ENCODE measurements around the gene CYP2D6.
"Not testable (repeated sequence)": the region's sequence is repeated elsewhere in the genome, so short reads cannot be mapped to it uniquely, and the experiment has no call there.

The CYP2D6 gene

GRCh38 chr22:42150727-42151590 lies 20.3 kb upstream of the CYP2D6 start:
- H3K36me3 Mint-ChIP-seq, result peaks cover 17% of the 10 kb centered on the region
- DNase-seq (ENCODE audit: low spot score in 2 of 2) (no peak), ATAC-seq (ENCODE audit: low read depth) (no peak)
- no peak overlapping the region for H3K4me3 Mint-ChIP-seq
- no peaks in the 10 kb centered on the region for H3K9me3 Mint-ChIP-seq
- no peaks in the 10 kb centered on the region for H3K27me3 Mint-ChIP-seq
- no peak overlapping the region for H3K27ac Mint-ChIP-seq
- H3K4me1 Mint-ChIP-seq, result no peaks in the 10 kb centered on the region

GRCh38 chr22:42149798-42150197 lies 19.2 kb upstream of the CYP2D6 start:
- H3K27me3 Mint-ChIP-seq, H3K4me1 Mint-ChIP-seq: not testable (repeated sequence)

GRCh38 chr22:42145175-42145574 lies 14.6 kb upstream of the CYP2D6 start:
- Mint-ChIP-seq H3K27ac (no peak overlapping the region), H3K27me3 (no peaks in the 10 kb centered on the region), H3K4me3 (no peak overlapping the region), H3K36me3 (peaks cover 15% of the 10 kb centered on the region), H3K4me1 (no peaks in the 10 kb centered on the region), H3K9me3 (no peaks in the 10 kb centered on the region)
- no peak for DNase-seq (ENCODE audit: low spot score in 2 of 2)
- no peak for ATAC-seq (ENCODE audit: low read depth)

More at GRCh38 chr22:42149798-42150197, 19.2 kb upstream of the CYP2D6 start:
- not testable (repeated sequence) for H3K4me3 Mint-ChIP-seq; H3K9me3 Mint-ChIP-seq; DNase-seq (ENCODE audit: low spot score in 2 of 2); H3K27ac Mint-ChIP-seq; ATAC-seq (ENCODE audit: low read depth)
- H3K36me3 Mint-ChIP-seq, result peaks cover 16% of the 10 kb centered on the region

- ATAC-seq (ENCODE audit: low read depth); H3K9me3 Mint-ChIP-seq; H3K4me1 Mint-ChIP-seq; DNase-seq (ENCODE audit: low spot score in 2 of 2); H3K27ac Mint-ChIP-seq; H3K4me3 Mint-ChIP-seq; H3K27me3 Mint-ChIP-seq: not testable (repeated sequence)
- peaks cover 20% of the 10 kb centered on the region for H3K36me3 Mint-ChIP-seq
These were observed 13.5 kb upstream of the CYP2D6 start for GRCh38 chr22:42143859-42144822.

- Mint-ChIP-seq H3K4me3 (no peak overlapping the region), H3K9me3 (no peaks in the 10 kb centered on the region), H3K27me3 (no peaks in the 10 kb centered on the region), H3K4me1 (no peaks in the 10 kb centered on the region), H3K27ac (no peak overlapping the region), H3K36me3 (peaks cover 21% of the 10 kb centered on the region)
- DNase-seq (ENCODE audit: low spot score in 2 of 2) (no peak), ATAC-seq (ENCODE audit: low read depth) (no peak)
These were observed 12.3 kb upstream of the CYP2D6 start for GRCh38 chr22:42142771-42143461.

GRCh38 chr22:42141307-42142057 lies 10.9 kb upstream of the CYP2D6 start:
- ATAC-seq (ENCODE audit: low read depth); H3K27me3 Mint-ChIP-seq; H3K9me3 Mint-ChIP-seq; H3K4me3 Mint-ChIP-seq; H3K27ac Mint-ChIP-seq; DNase-seq (ENCODE audit: low spot score in 2 of 2); H3K4me1 Mint-ChIP-seq: not testable (repeated sequence)
- peaks cover 16% of the 10 kb centered on the region for H3K36me3 Mint-ChIP-seq

GRCh38 chr22:42140153-42140552 lies 9.5 kb upstream of the CYP2D6 start:
- not testable (repeated sequence) for H3K4me3 Mint-ChIP-seq; H3K27ac Mint-ChIP-seq; H3K9me3 Mint-ChIP-seq; ATAC-seq (ENCODE audit: low read depth); H3K27me3 Mint-ChIP-seq; H3K4me1 Mint-ChIP-seq; DNase-seq (ENCODE audit: low spot score in 2 of 2)
- peaks cover 16% of the 10 kb centered on the region for H3K36me3 Mint-ChIP-seq

GRCh38 chr22:42139508-42139907 lies 8.9 kb upstream of the CYP2D6 start:
- not testable (repeated sequence) for H3K27me3 Mint-ChIP-seq; H3K4me3 Mint-ChIP-seq; H3K27ac Mint-ChIP-seq; DNase-seq (ENCODE audit: low spot score in 2 of 2); ATAC-seq (ENCODE audit: low read depth); H3K4me1 Mint-ChIP-seq; H3K9me3 Mint-ChIP-seq
- peaks cover 13% of the 10 kb centered on the region for H3K36me3 Mint-ChIP-seq

GRCh38 chr22:42138972-42139371 lies 8.4 kb upstream of the CYP2D6 start:
- ATAC-seq (ENCODE audit: low read depth) (no peak), DNase-seq (ENCODE audit: low spot score in 2 of 2) (no peak)
- no peaks in the 10 kb centered on the region for H3K27me3 Mint-ChIP-seq
- H3K36me3 Mint-ChIP-seq, result peaks cover 13% of the 10 kb centered on the region
- H3K4me1 Mint-ChIP-seq, result peaks cover 4% of the 10 kb centered on the region
- H3K9me3 Mint-ChIP-seq, result no peaks in the 10 kb centered on the region
- no peak overlapping the region for H3K27ac Mint-ChIP-seq
- H3K4me3 Mint-ChIP-seq, result no peak overlapping the region

- no peak overlapping the region for H3K4me3 Mint-ChIP-seq
- H3K9me3 Mint-ChIP-seq, result no peaks in the 10 kb centered on the region
- H3K36me3 Mint-ChIP-seq, result peaks cover 13% of the 10 kb centered on the region
- peaks cover 4% of the 10 kb centered on the region for H3K4me1 Mint-ChIP-seq
- DNase-seq (ENCODE audit: low spot score in 2 of 2) (no peak), ATAC-seq (ENCODE audit: low read depth) (no peak)
- H3K27me3 Mint-ChIP-seq, result no peaks in the 10 kb centered on the region
- H3K27ac Mint-ChIP-seq, result no peak overlapping the region
These were observed 7.6 kb upstream of the CYP2D6 start for GRCh38 chr22:42138122-42138770.

- H3K4me3 Mint-ChIP-seq, result not testable (repeated sequence)
These were observed 5.1 kb upstream of the CYP2D6 start for GRCh38 chr22:42135688-42136087.

GRCh38 chr22:42134100-42135020 lies 3.8 kb upstream of the CYP2D6 start:
- H3K36me3 Mint-ChIP-seq, result peaks cover 5% of the 10 kb centered on the region
- no peaks in the 10 kb centered on the region for H3K9me3 Mint-ChIP-seq
- no peaks in the 10 kb centered on the region for H3K27me3 Mint-ChIP-seq
- DNase-seq (ENCODE audit: low spot score in 2 of 2), result no peak
- ATAC-seq (ENCODE audit: low read depth), result no peak
- H3K4me1 Mint-ChIP-seq, result peaks cover 4% of the 10 kb centered on the region
- no peak overlapping the region for H3K27ac Mint-ChIP-seq
- no peak overlapping the region for H3K4me3 Mint-ChIP-seq

More at GRCh38 chr22:42135688-42136087, 5.1 kb upstream of the CYP2D6 start:
- DNase-seq (ENCODE audit: low spot score in 2 of 2); H3K36me3 Mint-ChIP-seq; ATAC-seq (ENCODE audit: low read depth); H3K27ac Mint-ChIP-seq; H3K4me1 Mint-ChIP-seq; H3K9me3 Mint-ChIP-seq; H3K27me3 Mint-ChIP-seq: not testable (repeated sequence)

Data from memory B cell (primary cell).